ENCODE measurements around the gene CCNC.

- no peak for TF ChIP-seq MEIS1 (CRISPR knock-in tag; IDR thresholded peaks at IDR 0.05; ENCODE audit: borderline replicate concordance)
- no peak for TF ChIP-seq BCL11A (tag by site-specific recombination; IDR thresholded peaks at IDR 0.05; ENCODE audit: low read depth)
- no peak for TF ChIP-seq ATF2 (tag by site-specific recombination; IDR thresholded peaks at IDR 0.05; ENCODE audit: low read depth)
- TF ChIP-seq, protein P1, sequence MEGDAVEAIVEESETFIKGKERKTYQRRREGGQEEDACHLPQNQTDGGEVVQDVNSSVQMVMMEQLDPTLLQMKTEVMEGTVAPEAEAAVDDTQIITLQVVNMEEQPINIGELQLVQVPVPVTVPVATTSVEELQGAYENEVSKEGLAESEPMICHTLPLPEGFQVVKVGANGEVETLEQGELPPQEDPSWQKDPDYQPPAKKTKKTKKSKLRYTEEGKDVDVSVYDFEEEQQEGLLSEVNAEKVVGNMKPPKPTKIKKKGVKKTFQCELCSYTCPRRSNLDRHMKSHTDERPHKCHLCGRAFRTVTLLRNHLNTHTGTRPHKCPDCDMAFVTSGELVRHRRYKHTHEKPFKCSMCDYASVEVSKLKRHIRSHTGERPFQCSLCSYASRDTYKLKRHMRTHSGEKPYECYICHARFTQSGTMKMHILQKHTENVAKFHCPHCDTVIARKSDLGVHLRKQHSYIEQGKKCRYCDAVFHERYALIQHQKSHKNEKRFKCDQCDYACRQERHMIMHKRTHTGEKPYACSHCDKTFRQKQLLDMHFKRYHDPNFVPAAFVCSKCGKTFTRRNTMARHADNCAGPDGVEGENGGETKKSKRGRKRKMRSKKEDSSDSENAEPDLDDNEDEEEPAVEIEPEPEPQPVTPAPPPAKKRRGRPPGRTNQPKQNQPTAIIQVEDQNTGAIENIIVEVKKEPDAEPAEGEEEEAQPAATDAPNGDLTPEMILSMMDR (tag by site-specific recombination; IDR thresholded peaks at IDR 0.05): no peak
- TF ChIP-seq ZNF274 (IDR thresholded peaks at IDR 0.05; ENCODE audit: low read length): no peak
- TF ChIP-seq ZNF274 (tag by site-specific recombination; IDR thresholded peaks at IDR 0.05; ENCODE audit: borderline replicate concordance): no peak
- TF ChIP-seq ZSCAN30 (tag by site-specific recombination; IDR thresholded peaks at IDR 0.05): no peak
- no peak for TF ChIP-seq ZNF174 (tag by site-specific recombination; IDR thresholded peaks at IDR 0.05)
- TF ChIP-seq, protein P2, sequence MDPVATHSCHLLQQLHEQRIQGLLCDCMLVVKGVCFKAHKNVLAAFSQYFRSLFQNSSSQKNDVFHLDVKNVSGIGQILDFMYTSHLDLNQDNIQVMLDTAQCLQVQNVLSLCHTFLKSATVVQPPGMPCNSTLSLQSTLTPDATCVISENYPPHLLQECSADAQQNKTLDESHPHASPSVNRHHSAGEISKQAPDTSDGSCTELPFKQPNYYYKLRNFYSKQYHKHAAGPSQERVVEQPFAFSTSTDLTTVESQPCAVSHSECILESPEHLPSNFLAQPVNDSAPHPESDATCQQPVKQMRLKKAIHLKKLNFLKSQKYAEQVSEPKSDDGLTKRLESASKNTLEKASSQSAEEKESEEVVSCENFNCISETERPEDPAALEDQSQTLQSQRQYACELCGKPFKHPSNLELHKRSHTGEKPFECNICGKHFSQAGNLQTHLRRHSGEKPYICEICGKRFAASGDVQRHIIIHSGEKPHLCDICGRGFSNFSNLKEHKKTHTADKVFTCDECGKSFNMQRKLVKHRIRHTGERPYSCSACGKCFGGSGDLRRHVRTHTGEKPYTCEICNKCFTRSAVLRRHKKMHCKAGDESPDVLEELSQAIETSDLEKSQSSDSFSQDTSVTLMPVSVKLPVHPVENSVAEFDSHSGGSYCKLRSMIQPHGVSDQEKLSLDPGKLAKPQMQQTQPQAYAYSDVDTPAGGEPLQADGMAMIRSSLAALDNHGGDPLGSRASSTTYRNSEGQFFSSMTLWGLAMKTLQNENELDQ (tag by site-specific recombination; IDR thresholded peaks at IDR 0.05; ENCODE audit: low read depth): no peak
- TF ChIP-seq REST (tag by site-specific recombination; IDR thresholded peaks at IDR 0.05): no peak
- TF ChIP-seq YY1 (tag by site-specific recombination; IDR thresholded peaks at IDR 0.05): no peak
- no peak for TF ChIP-seq ZNF23 (tag by site-specific recombination; IDR thresholded peaks at IDR 0.05; ENCODE audit: borderline replicate concordance)
- TF ChIP-seq ZNF335 (tag by site-specific recombination; conservative IDR thresholded peaks at IDR 0.05): no peak
- TF ChIP-seq GFI1B (tag by site-specific recombination; IDR thresholded peaks at IDR 0.05): no peak
Observed at GRCh38 chr6:99495466-99495865, 73.0 kb downstream of the CCNC start.

All from HEK293 (cell line).